Naive thymus-derived CD8-positive, alpha-beta T cell (primary cell): ENCODE results near the gene CRIP1. TPM values are rescaled to one million over a fixed set of nuclear protein-coding genes. Genes with fewer than 3 reads are reported as not detected.

Source experiments
- ATAC-seq, 2 donors: fragments of 150-1000 bp; cut with Tn5 transposase in 1 of 2; sonication (Bioruptor Pico), chemical (Tn5 transposase) in 1 of 2; 1 replicate in 1 of 2; 2 replicates in 1 of 2; pipeline ENCODE4 v1.10.0; 2021; ENCODE audit warnings: mild to moderate bottlenecking in 2 of 2, moderate library complexity in 2 of 2
- POLR2A ChIA-PET: fragments of 350-600 bp; sonication (Branson Sonifier 250); formaldehyde crosslinking; loops from one replicate; lab custom pipeline; 2021; ENCODE audit warnings: antibody characterized with exemption; lab: Charles Lee
- DNase-seq, 10 donors: peaks; one replicate each; pipeline versions ENCODE4 v3.0.0 to v3.0.0-alpha.2; 2020 to 2022
- H3K27ac Mint-ChIP-seq, 10 donors: one replicate each; pipeline ENCODE4 v1.8.0; 2020 to 2022; ENCODE audit warnings: mild to moderate bottlenecking in 10 of 10, mixed read lengths in 10 of 10, moderate library complexity in 4 of 10, inconsistent platforms in 1 of 10
- H3K27me3 Mint-ChIP-seq, 5 donors: one replicate each; pipeline ENCODE4 v1.8.0; 2021 to 2022; ENCODE audit warnings: mixed read lengths in 5 of 5
- H3K36me3 Mint-ChIP-seq, 3 donors: one replicate each; pipeline ENCODE4 v1.8.0; 2020 to 2022; ENCODE audit warnings: mixed read lengths in 3 of 3, mild to moderate bottlenecking in 2 of 3, inconsistent platforms in 1 of 3
- H3K4me1 Mint-ChIP-seq, 4 donors: one replicate each; pipeline ENCODE4 v1.8.0; 2021 to 2022; ENCODE audit warnings: mixed read lengths in 4 of 4
- H3K4me3 Mint-ChIP-seq, 10 donors: one replicate each; pipeline ENCODE4 v1.8.0; 2020 to 2022; ENCODE audit warnings: mild to moderate bottlenecking in 10 of 10, mixed read lengths in 10 of 10, moderate library complexity in 6 of 10, inconsistent platforms in 1 of 10
- H3K9me3 Mint-ChIP-seq, 9 donors: one replicate each; pipeline ENCODE4 v1.8.0; 2020 to 2022; ENCODE audit warnings: mixed read lengths in 9 of 9, mild to moderate bottlenecking in 3 of 9, inconsistent platforms in 1 of 9, moderate library complexity in 1 of 9
- polyA plus RNA-seq, 3 donors: library from polyadenylated mRNA; unstranded; fragments of 300-500 nt; fragmentation: Illumina TruSeq; gene quantifications; one replicate each; pipeline ENCODE4 v1.2.3, GENCODE V29; 2021
- total RNA-seq, 8 experiments: library from RNA in 2 of 8; stranded (reverse) in 2 of 8; gene quantifications; one replicate each; pipeline ENCODE4 v1.2.3 and lab custom pipeline; 2021 to 2026

CRIP1 gene
- total and polyA plus RNA-seq, 5 experiments from 2014 or later = 96.5 to 784 (median 342) TPM

DNA sequence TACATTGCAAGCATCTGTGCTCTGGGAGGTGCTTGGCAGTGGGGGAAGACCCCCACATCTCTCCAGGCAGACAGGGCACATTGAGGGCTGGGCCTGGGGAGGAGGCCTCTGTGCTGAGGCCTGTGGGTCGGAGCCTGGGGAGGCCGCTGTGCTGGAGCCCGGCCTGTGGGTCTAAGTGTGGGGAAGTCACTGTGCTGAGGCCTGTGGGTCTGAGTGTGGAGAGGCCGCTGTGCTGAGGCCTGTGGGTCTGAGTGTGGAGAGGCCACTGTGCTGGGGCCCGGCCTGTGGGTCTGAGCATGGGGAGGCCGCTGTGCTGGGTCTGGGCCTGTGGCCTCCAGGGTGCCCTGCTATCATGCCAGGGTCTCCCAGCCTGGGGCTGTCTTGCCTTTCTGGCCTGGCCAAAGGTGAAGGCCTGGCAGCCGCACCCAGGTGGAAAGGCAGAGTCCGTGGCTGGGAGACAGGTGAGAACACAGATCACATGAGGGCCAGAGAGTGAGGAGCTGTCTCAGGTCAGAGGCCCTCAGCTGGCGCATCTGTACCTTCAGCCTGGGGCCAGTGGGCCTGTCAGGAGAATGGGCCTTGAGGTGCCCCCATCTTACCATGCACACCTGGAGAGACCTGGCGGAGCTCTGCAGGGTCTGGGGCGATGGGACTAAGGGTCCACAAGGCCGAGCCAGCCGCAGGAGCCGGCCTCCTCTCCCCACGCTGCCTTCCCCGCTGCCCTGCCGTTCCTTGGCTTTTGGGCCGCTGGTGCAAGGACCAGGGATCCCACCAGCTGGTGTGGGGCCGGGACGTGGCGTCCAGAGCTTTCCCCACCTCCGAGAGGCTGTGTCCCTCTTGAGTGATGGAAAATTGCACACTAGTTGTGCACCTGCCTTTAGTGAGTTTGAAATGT is 30.7 kb upstream of the CRIP1 start:
- H3K4me1 Mint-ChIP-seq = peaks cover 0 to 6% (median 1%) of the 10 kb centered on the region in 4 donors
- no peak overlapping the region for H3K27ac Mint-ChIP-seq
- peaks cover 0 to 36% (median 1%) of the 10 kb centered on the region in 3 donors for H3K36me3 Mint-ChIP-seq
- no peaks in the 10 kb centered on the region for H3K9me3 Mint-ChIP-seq
- no peak for ATAC-seq
- no peak overlapping the region for H3K4me3 Mint-ChIP-seq
- H3K27me3 Mint-ChIP-seq = no peaks in the 10 kb centered on the region
- peak in 1 of 10 donors; percentile 53 for DNase-seq
- POLR2A ChIA-PET = no interaction called here

DNA sequence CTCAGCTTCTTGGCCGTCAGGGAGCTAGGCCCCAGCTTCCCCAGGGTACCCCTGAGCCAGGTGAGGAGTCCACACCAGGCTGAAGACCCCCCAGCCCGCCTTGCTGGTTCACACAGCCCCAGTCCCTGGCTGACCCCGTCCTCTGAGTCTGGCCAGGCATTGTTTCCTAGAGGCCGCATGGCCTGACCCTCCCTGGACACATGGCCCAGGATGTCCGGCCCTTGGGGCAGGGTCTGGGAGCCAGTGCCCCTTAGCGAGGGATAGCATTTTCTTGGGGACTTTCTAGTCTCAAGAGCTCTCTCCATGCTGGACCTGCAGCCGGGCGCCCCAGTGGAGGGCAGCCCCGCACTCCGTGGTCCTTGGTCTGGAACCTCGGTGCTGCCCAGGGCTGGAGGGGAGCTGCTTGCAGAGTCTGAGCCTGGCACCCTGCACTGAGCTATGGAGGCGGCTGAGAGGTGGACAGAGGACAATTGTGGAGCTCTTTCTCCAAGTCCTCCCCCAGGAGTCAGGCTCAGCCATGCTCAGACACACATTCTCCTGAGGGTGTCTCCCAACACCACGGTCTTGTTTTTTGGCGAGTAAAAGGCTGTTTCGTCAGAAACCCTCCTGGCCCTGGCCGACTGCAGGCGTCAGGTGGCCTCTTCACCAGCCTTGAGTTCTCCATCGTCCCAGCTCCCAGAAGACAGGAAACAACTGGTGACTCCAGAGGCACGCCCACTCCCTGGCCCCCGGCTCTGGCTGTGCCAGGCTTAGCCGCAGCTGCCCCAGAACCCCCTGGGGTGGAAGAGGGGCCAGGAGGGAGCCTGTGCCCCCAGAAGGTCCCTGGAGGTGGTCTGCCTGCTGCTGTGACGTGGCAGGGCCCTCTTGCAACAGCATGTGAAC is 29.7 kb upstream of the CRIP1 start:
- ATAC-seq (no peak), DNase-seq (peak in 1 of 10 donors; percentile 62)
- H3K4me1 Mint-ChIP-seq = peaks cover 0 to 6% (median 1%) of the 10 kb centered on the region in 4 donors
- POLR2A ChIA-PET = no interaction called here
- no peak overlapping the region for H3K27ac Mint-ChIP-seq
- H3K36me3 Mint-ChIP-seq = peaks cover 0 to 37% (median 1%) of the 10 kb centered on the region in 3 donors
- H3K27me3 Mint-ChIP-seq = no peaks in the 10 kb centered on the region
- H3K9me3 Mint-ChIP-seq = no peaks in the 10 kb centered on the region
- no peak overlapping the region for H3K4me3 Mint-ChIP-seq

DNA sequence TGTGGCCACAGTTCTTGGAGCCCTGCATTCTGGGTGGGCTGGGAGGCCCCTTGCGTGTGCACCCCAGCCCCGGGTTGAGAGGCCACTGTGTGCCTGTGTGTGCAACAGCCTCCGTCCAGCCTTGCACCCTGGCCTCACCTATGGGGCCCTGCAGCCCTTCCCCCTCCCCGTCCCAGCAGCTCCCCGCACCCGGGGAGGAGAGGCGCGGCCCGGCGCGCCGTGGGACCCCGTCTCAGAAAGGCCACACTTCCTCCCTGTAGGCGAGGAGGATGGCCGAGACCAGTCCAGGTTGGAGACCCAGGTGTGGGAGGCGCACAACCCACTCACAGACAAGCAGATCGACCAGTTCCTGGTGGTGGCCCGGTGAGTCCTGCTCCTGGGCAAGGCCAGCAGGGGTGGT is 28.7 kb upstream of the CRIP1 start:
- peaks cover 0 to 4% (median 1%) of the 10 kb centered on the region in 4 donors for H3K4me1 Mint-ChIP-seq
- H3K36me3 Mint-ChIP-seq = peaks cover 0 to 32% (median 1%) of the 10 kb centered on the region in 3 donors
- no peak overlapping the region for H3K27ac Mint-ChIP-seq
- ATAC-seq (no peak), DNase-seq (no peak)
- H3K4me3 Mint-ChIP-seq = no peak overlapping the region
- no peaks in the 10 kb centered on the region for H3K27me3 Mint-ChIP-seq
- POLR2A ChIA-PET = no interaction called here
- no peaks in the 10 kb centered on the region for H3K9me3 Mint-ChIP-seq

DNA sequence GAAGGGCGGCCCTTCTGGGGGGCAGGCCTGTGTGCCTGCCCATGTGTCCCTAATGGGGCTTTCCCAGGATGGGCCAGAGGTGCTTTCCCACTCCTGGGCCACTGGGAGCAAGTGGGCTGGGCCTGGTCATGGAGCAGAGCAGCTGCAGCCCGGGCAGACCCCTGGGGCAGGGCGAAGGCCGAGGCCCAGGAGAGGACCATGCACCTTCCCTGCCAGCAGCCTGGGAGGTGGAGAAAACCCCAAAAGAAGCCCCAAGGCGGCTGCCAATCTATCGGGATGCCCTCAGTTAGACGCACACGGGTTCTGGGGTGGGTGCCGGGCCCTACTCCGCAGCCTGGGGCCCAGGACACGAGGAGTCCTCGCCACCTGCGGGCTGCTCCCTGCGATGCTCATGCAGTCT is 28.1 kb upstream of the CRIP1 start:
- POLR2A ChIA-PET = no interaction called here
- ATAC-seq (no peak), DNase-seq (no peak)
- Mint-ChIP-seq H3K27ac (no peak overlapping the region), H3K27me3 (no peaks in the 10 kb centered on the region), H3K4me3 (no peak overlapping the region), H3K9me3 (no peaks in the 10 kb centered on the region), H3K36me3 (peaks cover 0 to 31% (median 1%) of the 10 kb centered on the region in 3 donors), H3K4me1 (peaks cover 0 to 4% (median 1%) of the 10 kb centered on the region in 4 donors)

DNA sequence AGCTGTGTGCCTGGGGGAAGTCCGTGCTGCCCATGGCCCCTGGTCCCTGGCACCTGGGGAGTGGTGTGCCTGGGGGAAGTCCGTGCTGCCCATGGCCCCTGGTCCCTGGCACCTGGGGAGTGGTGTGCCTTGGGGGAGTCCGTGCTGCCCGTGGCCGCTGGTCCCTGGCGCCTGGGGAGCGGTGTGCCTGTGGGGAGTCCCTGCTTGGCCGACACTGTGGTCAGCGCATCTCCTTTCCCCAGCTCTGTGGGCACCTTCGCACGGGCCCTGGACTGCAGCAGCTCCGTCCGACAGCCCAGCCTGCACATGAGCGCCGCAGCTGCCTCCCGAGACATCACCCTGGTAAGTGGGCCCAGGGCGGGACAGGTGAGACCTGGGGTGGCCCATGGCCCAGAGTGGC is 26.6 kb upstream of the CRIP1 start:
- POLR2A ChIA-PET = no interaction called here
- peaks cover 0 to 4% (median 1%) of the 10 kb centered on the region in 4 donors for H3K4me1 Mint-ChIP-seq
- no peak overlapping the region for H3K4me3 Mint-ChIP-seq
- H3K36me3 Mint-ChIP-seq = peaks cover 0 to 20% (median 1%) of the 10 kb centered on the region in 3 donors
- no peaks in the 10 kb centered on the region for H3K9me3 Mint-ChIP-seq
- no peak overlapping the region for H3K27ac Mint-ChIP-seq
- ATAC-seq (no peak), DNase-seq (no peak)
- no peaks in the 10 kb centered on the region for H3K27me3 Mint-ChIP-seq

DNA sequence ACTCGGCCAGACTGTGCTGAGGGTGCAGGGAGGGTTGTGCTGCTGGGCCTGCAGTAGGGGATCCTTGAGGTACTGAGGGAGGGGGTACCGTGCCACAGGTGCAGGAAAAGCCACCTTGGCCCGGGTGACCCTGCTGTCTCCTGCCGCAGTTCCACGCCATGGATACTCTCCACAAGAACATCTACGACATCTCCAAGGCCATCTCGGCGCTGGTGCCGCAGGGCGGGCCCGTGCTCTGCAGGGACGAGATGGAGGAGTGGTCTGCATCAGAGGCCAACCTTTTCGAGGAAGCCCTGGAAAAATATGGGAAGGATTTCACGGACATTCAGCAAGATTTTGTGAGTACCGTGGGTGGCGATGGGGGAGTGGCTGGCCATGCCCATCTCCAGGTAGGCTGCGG is 26.1 kb upstream of the CRIP1 start:
- Mint-ChIP-seq H3K36me3 (peaks cover 0 to 15% (median 1%) of the 10 kb centered on the region in 3 donors), H3K27me3 (no peaks in the 10 kb centered on the region), H3K4me1 (peaks cover 0 to 1% (median under 1%) of the 10 kb centered on the region in 4 donors), H3K27ac (no peak overlapping the region), H3K4me3 (no peak overlapping the region), H3K9me3 (no peaks in the 10 kb centered on the region)
- ATAC-seq (no peak), DNase-seq (no peak)
- POLR2A ChIA-PET = no interaction called here

DNA sequence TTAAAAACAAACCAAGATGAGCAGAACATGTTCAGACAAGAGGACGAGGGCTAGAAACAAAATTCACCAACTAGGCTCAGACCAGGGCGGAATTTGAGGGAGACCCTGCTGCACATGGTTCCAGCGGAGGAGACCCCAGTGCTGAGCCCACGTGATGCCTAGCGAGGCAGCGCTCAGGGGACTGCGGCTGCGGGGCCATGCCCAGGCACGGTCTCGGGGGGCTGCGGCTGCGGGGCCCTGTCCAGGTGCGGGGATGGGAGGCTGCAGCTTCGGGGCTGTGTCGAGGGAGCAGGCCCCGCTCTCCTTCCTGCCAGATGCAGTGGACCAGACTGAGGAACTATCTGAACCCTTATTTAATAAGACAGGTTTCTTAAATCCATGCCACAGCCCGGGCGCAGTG is 24.8 kb upstream of the CRIP1 start:
- Mint-ChIP-seq H3K4me3 (no peak overlapping the region), H3K4me1 (no peaks in the 10 kb centered on the region), H3K27me3 (no peaks in the 10 kb centered on the region), H3K9me3 (no peaks in the 10 kb centered on the region), H3K27ac (no peak overlapping the region), H3K36me3 (peaks cover 0 to 14% (median 1%) of the 10 kb centered on the region in 3 donors)
- POLR2A ChIA-PET = interaction anchor here (1.3 kb wide), 1 partner anchor 28 kb away, joined by 3 read pairs; no protein-coding TSS in a partner anchor
- ATAC-seq (no peak), DNase-seq (no peak)

DNA sequence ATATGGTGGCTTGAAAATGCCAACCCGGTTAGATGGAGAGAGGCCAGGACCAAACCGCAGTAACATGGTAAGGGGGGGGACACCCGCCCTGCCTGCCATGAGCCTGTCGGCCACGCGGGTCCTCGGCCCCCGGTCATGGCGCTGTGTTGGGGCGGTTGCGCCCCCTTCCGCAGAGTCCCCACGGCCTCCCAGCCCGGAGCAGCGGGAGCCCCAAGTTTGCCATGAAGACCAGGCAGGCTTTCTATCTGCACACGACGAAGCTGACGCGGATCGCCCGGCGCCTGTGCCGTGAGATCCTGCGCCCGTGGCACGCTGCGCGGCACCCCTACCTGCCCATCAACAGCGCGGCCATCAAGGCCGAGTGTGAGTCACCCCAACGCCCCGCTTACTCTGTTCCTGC is 22.2 kb upstream of the CRIP1 start:
- DNase-seq = no peak
- H3K36me3 Mint-ChIP-seq = peaks cover 0 to 14% (median 1%) of the 10 kb centered on the region in 3 donors
- no peak overlapping the region for H3K27ac Mint-ChIP-seq
- POLR2A ChIA-PET = no interaction called here
- no peak for ATAC-seq
- H3K4me1 Mint-ChIP-seq = no peaks in the 10 kb centered on the region
- H3K27me3 Mint-ChIP-seq = no peaks in the 10 kb centered on the region
- no peak overlapping the region for H3K4me3 Mint-ChIP-seq
- H3K9me3 Mint-ChIP-seq = no peaks in the 10 kb centered on the region

DNA sequence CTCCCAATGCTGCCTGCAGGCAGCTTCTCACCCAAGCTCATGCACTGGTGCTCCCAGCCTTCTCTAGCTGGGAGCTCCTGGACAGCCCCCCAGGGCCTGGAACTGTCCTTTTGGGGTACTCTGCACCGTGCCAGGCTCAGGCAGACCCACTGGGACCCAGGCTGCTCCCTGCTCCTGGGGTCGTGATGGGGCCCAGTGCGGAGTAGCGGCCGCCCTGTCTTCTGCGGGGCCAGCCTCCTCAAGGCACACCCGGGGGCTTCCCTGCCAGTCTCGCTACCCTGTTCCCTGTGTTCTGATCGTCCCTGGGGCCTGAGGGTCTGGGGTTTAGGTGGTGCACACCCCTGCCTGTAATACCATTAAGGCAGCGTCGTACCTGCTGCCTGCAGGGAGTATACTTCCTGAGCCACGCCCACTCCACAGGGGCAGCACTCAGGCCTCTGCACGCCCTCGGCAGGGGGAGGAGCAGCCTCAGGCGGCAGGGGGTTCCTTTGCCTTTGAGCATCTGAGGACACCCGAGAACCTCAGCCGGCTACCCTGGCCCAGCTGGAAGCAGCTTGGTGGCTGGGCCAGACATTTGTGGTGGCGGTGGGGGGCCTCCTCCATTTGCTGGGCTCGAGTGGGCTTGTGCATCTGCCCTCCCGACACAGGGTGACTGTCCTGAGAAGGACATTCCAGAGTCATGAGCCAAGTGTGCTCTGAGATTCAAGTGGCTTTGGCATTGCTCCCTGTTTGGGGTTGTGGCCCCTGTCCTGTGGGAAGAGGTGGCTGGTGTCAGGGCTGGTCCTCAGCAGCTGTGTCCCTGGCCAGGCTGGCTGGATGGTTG is 21.3 kb upstream of the CRIP1 start:
- no peaks in the 10 kb centered on the region for H3K9me3 Mint-ChIP-seq
- H3K4me3 Mint-ChIP-seq = no peak overlapping the region
- no peak for ATAC-seq
- no peaks in the 10 kb centered on the region for H3K27me3 Mint-ChIP-seq
- no peak for DNase-seq
- POLR2A ChIA-PET = no interaction called here
- H3K4me1 Mint-ChIP-seq = no peaks in the 10 kb centered on the region
- H3K27ac Mint-ChIP-seq = peak overlapping the region in 1 of 10 donors; percentile 38
- peaks cover 0 to 14% (median 1%) of the 10 kb centered on the region in 3 donors for H3K36me3 Mint-ChIP-seq

DNA sequence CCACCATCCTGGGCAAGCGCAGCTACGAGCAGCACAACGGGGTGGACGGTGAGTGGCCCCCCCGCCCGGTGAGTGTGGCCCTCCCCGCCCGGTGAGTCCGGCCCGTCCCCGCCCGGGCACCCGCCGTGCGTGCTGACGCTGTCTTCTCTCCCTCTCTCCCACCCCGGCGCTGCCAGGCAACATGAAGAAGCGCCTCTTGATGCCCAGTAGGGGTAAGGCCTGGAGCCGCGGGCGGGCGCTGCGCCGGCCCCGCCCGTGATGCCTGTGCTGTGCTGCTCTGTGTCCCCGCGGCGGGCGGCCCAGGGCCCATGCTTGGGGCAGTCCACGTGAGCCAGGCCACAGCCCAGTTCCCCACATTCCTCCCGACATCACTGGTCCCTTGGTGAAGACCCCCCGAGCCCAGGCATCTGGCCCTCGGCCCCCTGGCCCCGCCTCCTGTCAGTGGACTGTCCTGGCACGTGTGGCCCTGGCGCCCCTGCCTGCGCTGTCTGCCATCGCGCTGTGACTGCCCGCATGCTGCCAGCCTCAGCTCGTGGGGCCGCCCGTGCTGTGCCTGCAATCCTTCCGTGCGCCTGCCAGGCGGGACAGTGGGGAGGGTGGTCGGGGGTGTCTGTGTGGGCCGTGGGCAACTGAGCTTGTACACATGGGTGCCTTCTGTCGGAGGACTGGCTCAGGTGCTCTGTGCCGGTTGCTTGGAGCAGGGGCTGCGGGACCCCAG is 20.0 kb upstream of the CRIP1 start:
- no peak overlapping the region for H3K27ac Mint-ChIP-seq
- H3K4me3 Mint-ChIP-seq = no peak overlapping the region
- no peaks in the 10 kb centered on the region for H3K27me3 Mint-ChIP-seq
- no peaks in the 10 kb centered on the region for H3K9me3 Mint-ChIP-seq
- peaks cover 0 to 6% (median 0%) of the 10 kb centered on the region in 3 donors for H3K36me3 Mint-ChIP-seq
- ATAC-seq (no peak), DNase-seq (no peak)
- POLR2A ChIA-PET = no interaction called here
- H3K4me1 Mint-ChIP-seq = no peaks in the 10 kb centered on the region

DNA sequence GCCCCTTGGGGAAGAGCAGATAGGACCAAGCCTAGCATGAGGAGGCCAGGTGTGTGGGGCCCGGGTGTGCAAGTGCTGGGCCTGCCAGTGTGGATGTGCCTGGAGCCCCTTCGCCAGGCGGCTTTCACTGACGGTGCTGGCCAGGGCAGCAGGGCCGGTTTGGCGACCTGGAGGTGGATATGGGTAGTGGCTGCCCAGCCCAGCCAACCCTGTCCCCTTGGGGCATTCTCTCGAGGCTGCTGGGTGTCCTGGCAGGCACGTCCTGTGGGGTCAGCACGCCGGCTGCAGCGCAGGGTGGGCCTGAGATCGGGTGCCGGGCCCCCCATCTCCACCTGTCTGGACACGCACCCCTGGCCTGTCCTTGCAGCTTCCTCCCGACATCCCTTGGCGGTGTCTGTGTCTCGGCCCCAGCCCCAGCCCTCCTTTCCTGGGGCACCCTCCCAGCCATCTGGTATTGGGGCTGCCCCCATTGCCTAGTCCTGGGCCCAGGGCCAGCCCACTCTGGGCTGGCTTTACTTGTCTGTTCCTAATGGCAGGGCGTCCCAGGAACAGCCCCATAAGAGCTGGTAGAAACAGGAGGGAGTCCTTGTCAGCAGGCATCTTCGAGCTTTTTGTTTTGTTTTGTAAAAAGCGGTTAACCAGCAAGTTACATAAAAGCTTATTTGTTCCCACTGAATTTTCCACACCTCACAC is 19.3 kb upstream of the CRIP1 start:
- peaks cover 0 to 1% (median 0%) of the 10 kb centered on the region in 4 donors for H3K4me1 Mint-ChIP-seq
- no peak overlapping the region for H3K27ac Mint-ChIP-seq
- POLR2A ChIA-PET = interaction anchor here (1.0 kb wide), 1 partner anchor 22 kb away, joined by 3 read pairs; no protein-coding TSS in a partner anchor
- ATAC-seq = no peak
- peak overlapping the region in 1 of 10 donors; percentile 8 for H3K4me3 Mint-ChIP-seq
- H3K9me3 Mint-ChIP-seq = no peaks in the 10 kb centered on the region
- no peak for DNase-seq
- no peaks in the 10 kb centered on the region for H3K27me3 Mint-ChIP-seq
- peaks cover 0 to 5% (median 0%) of the 10 kb centered on the region in 3 donors for H3K36me3 Mint-ChIP-seq
